ENCODE results near the gene MSL3.

- no peak for TF ChIP-seq FOXK2 (IDR thresholded peaks at IDR 0.05)
- TF ChIP-seq FOXA1 (IDR thresholded peaks at IDR 0.05), result no peak
- TF ChIP-seq TARDBP (IDR thresholded peaks at IDR 0.05), result no peak
- TF ChIP-seq NFRKB (IDR thresholded peaks at IDR 0.05), result no peak
- no peak for TF ChIP-seq L3MBTL2 (conservative IDR thresholded peaks at IDR 0.05)
- TF ChIP-seq BHLHE40 (IDR thresholded peaks at IDR 0.05; ENCODE audit: borderline replicate concordance), result no peak
- no peak for TF ChIP-seq SP1 (IDR thresholded peaks at IDR 0.05)
- no peak for TF ChIP-seq FOXM1 (IDR thresholded peaks at IDR 0.05; ENCODE audit: borderline replicate concordance)
Measured at GRCh38 chrX:11759172-11759460, 1.1 kb downstream of the MSL3 start.

Data from HEK293T (cell line).